HG03103 (cell line): Measurements from ENCODE around the gene MELTF.

Source experiments
- ATAC-seq: cut with Tn5 transposase; IDR thresholded peaks from one replicate; pipeline ENCODE4 v1.9.1; 2021; ENCODE audit warnings: low read depth; ENCODE audit not compliant: unreplicated experiment

MELTF gene

DNA sequence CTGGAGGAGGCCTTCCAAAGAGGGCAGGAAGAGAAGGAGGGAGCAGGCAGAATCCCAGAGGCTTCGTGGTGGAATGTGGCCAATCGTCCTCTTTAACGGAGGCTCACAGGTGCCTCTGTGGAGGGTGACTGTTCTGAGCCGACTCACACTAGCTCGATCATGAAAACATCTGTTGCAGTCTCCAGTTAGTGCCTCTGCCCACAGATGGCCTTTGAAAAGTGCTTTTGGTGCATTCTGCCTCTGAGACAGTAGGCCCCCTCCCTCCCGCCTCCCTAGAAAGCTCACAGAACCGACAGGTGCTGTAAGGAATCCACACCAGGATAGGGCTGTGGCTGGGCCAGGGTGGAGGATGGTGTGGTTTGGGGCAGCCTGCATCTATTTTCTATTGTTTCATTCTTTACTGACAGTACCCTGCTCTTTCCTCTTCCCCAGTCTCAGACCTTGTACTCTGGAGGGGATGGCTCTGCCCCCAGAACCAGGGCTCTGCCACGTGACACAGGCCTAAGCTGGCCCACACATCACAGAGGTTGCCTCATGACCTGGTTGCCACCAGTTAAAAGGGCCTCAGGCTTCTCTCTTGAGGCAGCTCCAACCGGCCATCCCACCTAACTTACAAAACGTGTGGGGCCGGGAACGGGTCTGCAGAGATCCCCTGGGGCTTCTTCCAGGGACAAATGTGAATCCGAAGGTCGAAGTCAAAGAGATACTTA, 33.8 kb downstream of the MELTF start:
- no peak for ATAC-seq

DNA sequence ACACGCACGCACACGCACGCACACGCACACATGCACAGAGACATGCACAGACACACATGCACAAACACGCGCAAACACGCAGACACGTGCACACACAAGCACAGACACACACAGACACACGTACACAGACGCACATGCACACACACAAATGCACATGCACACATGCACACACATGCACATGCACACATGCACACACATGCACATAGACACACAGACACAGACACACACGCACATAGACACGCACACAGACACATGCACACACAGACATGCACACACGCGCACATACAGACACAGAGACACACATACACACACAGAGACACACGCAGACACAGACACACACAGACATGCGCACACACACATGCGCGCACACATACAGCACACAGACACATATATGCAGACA, 34.6 kb downstream of the MELTF start:
- ATAC-seq = no peak

DNA sequence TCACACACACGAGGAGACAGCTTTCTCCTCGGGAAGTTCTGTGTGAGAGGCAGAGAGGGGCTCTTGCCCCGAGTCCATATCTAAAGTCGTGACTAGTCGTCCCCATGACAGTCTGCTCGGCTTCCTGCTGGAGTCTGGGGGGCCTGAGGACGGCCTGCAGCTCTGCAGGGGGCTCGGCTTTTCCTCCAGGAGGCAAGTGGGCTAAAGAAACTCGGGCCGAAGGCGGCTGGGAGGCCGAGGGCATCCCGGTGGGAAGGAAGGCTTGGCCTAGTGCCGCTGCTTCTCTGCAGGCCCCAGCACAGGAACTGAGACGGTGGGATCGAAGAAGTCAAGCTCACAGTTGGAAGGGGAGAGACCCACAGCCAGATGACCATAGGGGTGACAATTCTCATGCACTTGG, 35.6 kb downstream of the MELTF start:
- no peak for ATAC-seq

DNA sequence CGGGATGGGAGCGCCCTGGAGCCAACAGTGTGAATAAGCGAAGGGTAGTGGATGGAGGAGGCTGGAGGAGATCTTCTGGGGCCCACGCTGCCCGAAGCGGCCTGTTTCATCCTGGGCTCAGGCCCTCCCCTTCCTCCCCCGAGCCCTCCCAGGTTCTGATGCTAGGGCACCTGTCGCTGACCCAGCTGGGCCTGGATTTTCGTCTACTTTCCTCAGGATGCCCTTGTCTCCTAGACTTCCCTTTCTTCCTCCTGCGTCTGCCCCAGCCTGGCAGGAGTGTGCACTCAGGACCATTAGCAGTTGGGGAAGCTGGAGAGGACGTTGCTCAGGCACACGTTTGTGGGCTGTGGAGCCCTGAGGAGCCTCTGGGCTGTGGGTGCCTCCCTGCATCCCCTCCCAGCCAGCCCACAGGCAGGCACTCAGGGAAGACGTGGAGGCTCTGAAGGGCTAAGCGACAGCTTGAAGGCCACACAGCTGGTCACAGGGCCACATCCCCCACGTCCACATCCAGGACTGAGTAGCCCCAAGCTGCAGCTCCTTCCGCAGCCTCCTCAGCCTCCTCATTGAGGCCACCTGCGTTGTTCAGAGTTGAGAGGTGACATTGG, 37.1 kb downstream of the MELTF start:
- ATAC-seq = no peak

DNA sequence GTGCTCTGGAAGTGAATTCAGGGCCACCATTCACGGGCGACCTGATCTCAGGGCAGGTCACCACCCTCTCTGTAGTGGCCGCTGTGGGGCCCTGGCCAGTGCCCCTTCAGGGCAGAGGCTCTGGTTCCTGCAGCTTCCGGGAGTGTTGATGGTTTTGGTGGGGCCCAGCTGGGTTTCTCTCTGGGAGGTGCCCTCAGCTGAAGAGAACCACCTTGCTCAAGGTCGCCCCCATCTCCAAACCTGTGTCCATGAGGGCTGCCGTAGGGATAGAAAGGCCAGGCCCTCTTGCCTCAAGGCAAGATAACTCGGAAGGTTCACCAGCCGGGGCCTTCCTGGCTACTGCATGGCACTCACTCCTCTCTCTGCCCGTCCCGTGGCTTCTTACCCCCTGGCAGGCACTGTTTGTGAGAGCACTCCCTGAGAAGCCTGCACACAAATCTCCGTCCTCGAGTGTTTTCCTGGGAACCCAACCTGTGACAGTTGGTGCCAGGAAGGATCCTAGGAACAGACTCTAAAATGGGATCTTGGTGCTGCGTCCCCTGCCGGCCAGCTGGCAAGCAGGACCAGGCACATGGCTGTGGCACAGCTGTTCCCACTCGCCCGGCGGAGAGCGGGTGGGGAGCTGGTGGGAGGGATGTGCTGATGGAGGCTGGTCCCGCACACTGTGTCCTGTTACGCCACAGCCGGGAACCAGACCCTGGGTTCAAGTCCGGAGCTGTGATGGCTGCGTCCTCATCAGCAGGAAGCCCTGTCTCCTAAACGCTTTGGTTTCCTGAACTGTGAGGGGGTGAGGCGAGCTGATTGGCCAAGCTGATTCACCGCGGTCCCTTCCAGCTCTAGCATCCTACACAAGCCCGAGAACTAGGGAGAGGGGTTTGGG, 37.8 kb downstream of the MELTF start:
- ATAC-seq = no peak

DNA sequence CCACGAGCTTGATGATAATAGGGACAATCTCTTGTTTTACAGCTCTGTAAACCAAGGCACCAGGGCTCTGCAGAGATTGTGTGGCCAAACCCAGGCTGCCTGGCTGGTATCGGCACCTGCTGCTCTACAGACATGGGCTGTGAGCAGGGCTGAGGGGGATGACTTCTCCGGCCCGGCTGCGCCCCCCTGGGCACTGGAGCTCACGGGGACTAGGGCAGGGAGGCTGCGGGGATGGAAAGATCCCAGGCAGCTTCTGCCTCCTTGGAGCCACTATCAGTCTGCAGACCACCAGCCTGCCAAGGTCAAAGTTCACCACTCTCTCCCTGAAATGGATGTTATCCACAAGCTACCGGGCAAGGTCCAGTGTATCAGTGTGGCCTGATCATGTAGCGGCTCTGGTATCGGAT, 39.0 kb downstream of the MELTF start:
- ATAC-seq = no peak

DNA sequence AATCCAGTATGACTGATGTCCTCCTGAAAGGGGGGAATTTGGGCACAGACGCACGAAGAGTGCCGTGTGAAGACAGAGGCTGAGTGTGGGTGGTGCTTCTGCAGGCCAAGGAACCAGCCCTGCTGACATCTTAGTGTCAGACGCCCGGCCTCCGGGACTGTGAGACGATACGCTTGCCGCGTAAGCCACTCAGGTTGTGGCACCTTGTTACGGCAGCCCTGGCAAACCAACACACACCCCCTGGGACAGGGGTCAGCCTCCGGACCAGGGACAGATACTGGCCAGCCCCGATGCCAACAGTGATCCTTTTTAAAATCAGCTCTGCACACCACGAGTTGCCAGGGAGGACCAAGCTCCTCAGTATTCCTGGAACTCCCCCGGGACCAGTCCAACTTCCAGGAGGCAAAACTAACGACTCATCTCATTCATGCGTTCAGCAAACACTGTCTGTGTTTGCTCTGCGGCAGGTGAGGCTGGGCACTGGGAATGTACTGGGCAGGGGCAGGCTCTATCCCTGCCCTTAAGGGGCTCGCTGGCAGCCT, 39.8 kb downstream of the MELTF start:
- no peak for ATAC-seq

DNA sequence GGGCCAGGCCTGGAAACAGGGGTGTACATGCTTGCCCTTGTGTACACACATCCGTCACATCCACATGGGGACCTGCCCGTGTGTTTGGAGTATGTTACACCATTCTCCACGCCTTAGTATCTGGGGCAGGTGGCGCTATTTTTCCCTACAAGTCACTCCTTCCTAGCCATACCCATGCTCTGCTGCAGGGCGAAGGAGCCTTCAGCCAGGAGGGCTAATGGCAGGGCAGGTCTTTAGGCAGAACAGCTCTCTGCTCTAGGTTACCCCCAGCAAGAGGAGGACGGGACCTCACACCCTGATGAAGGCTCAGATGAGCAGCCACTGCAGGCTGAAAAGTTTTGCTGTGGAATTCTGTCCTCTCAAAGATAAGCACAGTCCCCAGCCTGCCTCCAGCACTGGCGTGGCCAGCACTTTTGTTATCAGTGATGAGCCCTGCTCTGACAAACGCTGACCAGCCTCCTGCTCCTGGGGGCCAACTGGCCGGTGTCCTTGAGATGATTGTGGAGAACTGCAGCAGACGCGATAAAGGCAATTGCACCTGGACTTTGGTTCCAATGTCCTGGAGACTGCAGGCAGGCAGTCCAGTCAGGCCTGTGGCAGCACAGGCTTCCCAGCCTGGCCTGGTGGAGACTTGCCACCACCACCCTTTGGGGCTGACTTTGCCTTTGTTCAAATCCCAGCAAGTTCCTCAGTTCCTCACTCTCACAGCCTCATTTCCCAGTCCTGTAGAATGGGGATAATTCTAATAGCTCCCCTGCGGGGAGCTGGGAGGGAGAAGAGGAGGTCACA, 41.2 kb downstream of the MELTF start:
- no peak for ATAC-seq

DNA sequence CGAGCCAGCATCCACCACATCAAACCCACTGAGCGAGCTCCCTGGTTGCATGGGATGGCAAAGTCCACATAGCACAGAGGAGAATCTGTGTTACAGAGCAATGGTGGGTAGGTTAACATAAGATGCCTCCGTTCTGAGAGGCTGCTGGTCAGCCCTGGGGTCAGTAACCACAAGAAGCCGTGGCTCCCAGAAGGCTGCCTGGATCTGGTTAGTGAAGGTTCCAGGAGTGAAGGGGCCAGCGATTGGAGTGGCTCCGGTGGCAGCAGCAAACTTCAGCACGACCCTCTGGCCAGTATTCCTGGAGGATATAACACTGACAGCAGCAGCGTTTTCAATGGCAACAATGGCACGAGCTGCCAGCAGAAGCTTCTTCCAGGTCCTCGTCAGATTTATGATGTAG, 42.6 kb downstream of the MELTF start:
- ATAC-seq = no peak

DNA sequence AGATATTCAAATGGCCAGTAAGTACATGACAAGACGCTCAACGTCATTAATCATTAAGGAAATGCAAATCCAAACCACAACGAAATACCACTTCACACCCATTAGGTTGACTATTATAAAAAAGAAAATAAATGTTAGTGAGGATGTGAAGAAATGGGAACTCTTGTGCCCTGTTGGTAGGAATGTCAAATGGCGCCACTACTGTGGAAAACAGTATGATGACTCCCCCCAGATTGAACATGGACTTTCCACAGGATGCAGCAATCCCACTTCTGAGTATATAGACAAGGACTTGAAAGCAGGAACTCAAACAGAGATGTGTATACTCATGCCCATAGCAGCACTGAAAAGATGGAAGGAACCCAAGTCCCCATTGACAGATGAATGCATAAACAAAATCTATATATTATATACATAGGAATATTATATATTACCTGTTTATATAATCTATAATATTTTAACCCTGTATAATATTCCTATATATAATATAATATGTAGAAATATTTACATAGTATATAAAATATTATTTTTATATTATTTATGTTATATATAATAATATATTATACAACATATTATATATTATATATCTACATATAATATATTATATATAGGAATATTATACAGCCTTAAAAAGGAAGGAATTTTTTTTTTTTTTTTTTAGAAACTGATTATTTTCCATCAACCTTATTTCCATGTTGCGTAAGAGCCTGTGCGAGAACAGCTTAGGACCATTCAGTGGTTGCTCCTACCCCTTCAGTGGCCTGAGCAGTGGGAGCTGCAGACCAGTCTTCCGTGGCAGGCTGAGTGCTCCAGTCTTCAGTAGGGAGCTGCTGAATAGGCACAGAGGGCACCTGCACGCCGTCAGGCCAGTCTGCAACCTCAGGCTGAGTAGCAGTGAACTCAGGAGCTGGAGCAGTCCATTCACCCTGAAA, 43.4 kb downstream of the MELTF start:
- ATAC-seq = no peak

DNA sequence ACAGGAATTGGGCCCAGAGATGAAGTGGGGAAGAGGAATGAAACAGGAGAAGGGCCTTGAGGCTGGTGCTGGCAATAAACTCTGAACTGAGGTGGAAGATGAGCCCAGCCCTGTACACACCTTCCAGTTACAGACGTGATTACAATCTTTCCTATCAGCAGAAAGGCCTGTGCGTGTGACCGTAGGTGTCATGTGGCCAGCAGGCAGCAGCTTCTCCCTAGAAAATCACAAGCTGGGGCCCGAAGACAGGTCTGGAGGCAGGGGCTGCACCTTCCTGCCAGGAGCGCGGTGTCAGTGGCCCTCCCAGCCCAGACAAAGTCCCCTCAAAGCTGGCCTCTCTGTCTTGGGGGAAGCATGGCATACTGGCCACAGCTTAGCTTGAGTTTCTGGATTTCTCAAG, 44.3 kb downstream of the MELTF start:
- ATAC-seq = no peak

DNA sequence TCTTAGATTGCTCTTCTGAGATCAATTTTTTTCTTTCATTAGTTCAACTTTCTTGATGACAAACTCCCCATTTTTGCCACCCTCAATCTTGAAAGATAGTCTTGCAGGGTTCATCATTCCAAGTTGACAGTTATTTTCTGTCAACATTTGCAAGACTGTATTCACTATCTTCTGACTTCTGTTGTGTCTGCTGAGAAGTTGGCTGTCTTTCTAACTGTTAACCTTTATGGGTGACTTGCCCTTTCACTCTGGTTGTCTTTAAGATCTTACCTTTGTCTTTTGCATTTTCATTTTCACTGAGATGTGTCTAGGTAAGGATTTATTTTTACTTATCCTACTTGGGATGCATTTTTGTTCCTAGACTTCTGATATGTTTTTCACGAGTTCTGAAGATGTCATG, 46.4 kb downstream of the MELTF start:
- ATAC-seq = no peak

DNA sequence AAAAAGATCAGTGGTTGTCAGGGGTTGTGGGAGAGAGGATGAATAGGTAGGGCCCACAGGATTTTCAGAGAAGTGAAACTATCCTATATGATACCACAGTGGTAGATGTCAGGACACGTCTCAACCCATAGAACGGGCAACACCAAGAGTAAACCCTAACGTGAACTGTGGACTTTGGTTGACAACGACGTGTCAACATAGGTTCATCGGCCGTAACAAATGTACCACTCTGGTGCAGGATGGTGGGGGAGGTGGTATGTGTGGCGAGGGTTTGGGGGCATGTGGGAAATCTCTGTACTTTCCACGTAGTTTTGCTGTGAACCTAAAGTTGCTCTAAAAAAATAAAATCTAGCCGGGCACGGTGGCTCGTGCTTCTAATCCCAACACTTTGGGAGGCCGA, 48.0 kb downstream of the MELTF start:
- no peak for ATAC-seq

DNA sequence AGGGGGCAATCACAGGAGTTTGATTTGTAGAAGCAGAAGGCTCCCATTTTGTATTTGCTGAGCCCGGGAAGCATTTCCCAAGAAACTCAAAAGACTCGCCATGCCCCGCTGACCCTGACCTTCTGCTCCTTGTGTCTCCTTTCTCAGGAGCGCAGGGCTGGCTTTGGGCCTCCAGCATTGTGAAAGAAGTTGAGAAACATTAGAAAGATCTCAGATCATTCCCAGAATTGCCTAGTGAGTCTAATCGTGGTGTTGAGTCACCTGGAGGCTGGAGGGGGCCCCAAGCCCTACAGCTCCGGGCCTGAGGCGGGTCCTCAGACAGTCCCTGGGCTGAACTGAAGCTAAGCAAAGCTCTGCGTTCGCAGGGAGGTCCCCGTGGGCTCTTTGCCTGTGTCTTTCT, 50.1 kb downstream of the MELTF start:
- ATAC-seq = no peak

DNA sequence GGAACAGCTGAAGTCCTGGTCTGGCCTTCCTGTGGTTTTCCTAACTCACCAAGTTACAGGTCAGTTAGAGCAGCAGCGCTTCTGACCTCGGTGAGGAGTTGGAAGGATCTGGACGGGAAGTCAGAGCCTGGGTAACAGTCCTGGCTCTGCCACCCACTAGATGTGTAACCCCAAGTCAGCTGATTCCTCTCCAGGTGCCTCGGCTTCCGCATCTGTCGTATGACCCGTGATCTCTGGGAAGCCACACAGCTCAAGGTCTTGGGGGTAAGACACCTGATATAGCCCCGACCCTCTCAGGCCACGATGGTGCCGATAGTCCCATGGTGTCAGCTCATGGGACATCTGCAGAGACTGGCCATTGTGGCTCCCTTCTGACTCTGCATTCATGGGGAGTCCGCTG, 52.7 kb downstream of the MELTF start:
- no peak for ATAC-seq

DNA sequence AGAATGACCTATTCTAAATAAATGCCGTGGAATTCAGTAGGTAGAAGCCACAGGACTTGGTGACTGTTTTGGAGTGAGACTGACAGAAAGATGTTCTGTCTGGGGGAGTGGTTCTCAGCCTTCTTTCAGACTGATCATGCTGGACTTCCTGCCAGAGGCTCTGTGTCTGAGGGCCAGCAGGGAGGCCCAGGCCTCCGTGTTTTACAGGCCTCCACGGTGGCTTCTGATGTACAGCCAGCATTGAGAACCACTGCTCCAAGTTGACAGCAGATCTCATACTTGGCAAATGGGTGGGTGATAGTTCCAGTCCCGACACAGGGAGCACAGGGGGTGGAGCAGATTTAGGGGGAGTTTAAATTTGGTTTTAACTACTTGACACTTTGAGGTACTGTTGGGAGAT, 54.3 kb downstream of the MELTF start:
- no peak for ATAC-seq

DNA sequence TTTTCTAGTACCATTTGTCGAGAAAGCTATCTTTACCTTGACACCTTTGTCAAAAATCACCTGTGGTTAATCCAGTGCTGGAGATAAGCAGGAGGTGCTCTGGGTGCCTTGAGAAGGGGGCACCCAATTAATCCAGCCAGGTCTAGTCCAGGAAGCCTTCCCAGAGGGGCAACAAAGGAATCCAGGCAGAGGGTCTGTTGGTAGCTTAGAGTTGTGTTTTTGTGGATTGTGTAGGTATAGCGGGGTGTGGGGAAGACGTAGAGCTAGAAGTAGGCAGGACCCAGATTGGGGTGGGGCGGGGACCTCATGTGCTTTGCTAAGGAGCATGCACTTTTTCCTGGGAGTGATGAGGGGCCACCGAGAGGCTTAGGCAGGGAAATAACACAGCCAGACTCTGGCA, 55.0 kb downstream of the MELTF start:
- no peak for ATAC-seq

DNA sequence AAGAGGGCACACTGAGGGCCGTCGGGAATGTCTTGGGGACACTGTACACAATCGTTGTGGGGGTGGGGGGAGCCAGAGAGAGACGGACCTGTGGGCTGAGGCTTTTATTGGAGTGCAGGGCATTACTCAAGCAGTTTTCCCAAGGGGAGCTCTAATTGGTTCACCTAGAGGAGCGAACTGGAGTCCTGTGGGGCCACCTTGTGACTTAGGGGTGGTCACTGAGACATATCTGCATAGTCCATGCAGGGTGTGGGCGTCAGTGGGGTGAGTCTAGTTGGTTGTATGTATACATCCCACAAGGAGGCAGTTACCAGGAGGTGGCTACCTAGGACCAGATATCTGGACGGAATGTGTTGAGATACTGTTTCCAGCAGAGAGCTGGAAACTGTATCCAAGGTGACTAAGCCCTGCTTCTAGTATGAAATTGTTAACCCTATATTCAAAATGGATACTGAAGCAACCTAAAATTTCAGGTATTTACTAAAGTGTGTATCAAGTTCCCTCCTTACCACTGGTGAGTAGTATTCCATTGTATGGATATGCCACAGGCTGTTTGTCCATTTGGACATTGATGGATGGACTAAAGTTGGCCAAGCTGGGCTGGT, 58.4 kb downstream of the MELTF start:
- ATAC-seq = no peak

DNA sequence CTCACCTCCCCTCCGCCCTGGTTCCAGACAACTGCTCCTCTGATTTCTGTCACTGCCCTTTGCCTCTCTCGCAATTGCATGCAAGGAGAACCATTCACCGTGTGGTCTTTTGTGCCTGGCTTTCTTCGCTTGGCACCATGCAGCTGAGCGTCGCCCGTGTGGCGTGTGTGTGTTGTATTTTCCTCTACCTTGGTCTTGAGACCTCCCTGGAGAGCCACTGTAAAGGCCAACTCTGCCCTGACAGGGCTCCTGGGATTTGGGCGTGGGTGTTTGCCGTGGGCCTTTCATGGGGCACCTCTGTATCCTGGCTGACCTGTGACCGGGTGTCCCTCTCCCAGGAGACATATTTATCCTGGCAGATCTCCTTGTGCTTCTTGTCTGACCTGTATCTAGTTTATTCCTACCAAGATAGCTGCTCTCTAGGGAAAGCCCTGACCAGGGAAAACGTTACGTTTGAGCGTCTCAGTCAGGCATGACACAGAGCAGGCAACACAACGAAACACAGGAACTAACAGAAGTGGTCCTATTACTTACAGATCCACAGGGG, 59.0 kb downstream of the MELTF start:
- ATAC-seq = no peak
